Mesendoderm (in vitro differentiated cells): ENCODE measurements around the gene BTBD16.

Source experiments
- DNase-seq: peaks from one replicate; pipeline ENCODE4 v3.0.0; 2013
- H2AK5ac ChIP-seq: 2 replicates; pipeline ENCODE4 v1.6.1; 2013; ENCODE audit warnings: low read length, inconsistent platforms
- H2BK120ac ChIP-seq: 2 replicates; pipeline ENCODE4 v1.6.1; 2013; ENCODE audit warnings: low read depth, mild to moderate bottlenecking, low read length, moderate library complexity, mixed read lengths
- H2BK15ac ChIP-seq: replicated peaks from 2 replicates; pipeline ENCODE4 v1.6.1; 2013; ENCODE audit warnings: low read depth, mild to moderate bottlenecking, moderate library complexity
- H2BK5ac ChIP-seq: 2 replicates; pipeline ENCODE4 v1.6.1; 2013; ENCODE audit warnings: low read length, inconsistent platforms
- H3K18ac ChIP-seq: 2 replicates; pipeline ENCODE4 v1.6.1; 2013; ENCODE audit warnings: mild to moderate bottlenecking, low read length, mixed read lengths
- H3K23ac ChIP-seq: one replicate; pipeline ENCODE4 v1.6.1; 2013; ENCODE audit warnings: low read length
- H3K27ac ChIP-seq: 2 replicates; pipeline ENCODE4 v1.5.1; 2013; ENCODE audit warnings: low read depth, mild to moderate bottlenecking, inconsistent platforms, low read length, moderate library complexity
- H3K27me3 ChIP-seq: 2 replicates; pipeline ENCODE4 v1.6.1; 2013; ENCODE audit warnings: low read length, control low read depth, mild to moderate bottlenecking, inconsistent platforms; ENCODE audit not compliant: insufficient read depth, poor library complexity
- H3K36me3 ChIP-seq: 2 replicates; pipeline ENCODE4 v1.6.1; 2013; ENCODE audit warnings: low read length, inconsistent platforms; ENCODE audit not compliant: control insufficient read depth, insufficient read depth
- H3K4ac ChIP-seq: one replicate; pipeline ENCODE4 v1.6.1; 2013; ENCODE audit warnings: low read depth, mild to moderate bottlenecking, low read length, moderate library complexity
- H3K4me1 ChIP-seq: 2 replicates; pipeline ENCODE4 v1.6.1; 2013; ENCODE audit warnings: low read depth, low read length, inconsistent platforms; ENCODE audit not compliant: control insufficient read depth
- H3K4me2 ChIP-seq: 2 replicates; pipeline ENCODE4 v1.6.1; 2013; ENCODE audit warnings: low read length
- H3K4me3 ChIP-seq: 2 replicates; pipeline ENCODE4 v1.5.1; 2013; ENCODE audit warnings: mild to moderate bottlenecking, low read length
- H3K56ac ChIP-seq: one replicate; pipeline ENCODE4 v1.6.1; 2013; ENCODE audit warnings: low read length
- H3K79me1 ChIP-seq: 2 replicates; pipeline ENCODE4 v1.6.1; 2013; ENCODE audit warnings: low read length, inconsistent platforms
- H3K79me2 ChIP-seq: 2 replicates; pipeline ENCODE4 v1.6.1; 2013; ENCODE audit warnings: mild to moderate bottlenecking, low read length; ENCODE audit not compliant: control insufficient read depth, insufficient read depth
- H3K9ac ChIP-seq: 2 replicates; pipeline ENCODE4 v1.6.1; 2013; ENCODE audit warnings: low read length, inconsistent platforms
- H4K5ac ChIP-seq: one replicate; pipeline ENCODE4 v1.6.1; 2013; ENCODE audit warnings: low read length
- H4K8ac ChIP-seq: one replicate; pipeline ENCODE4 v1.6.1; 2013; ENCODE audit warnings: low read depth, mild to moderate bottlenecking, control low read depth, low read length, moderate library complexity
- WGBS: extraction: QIAGEN DNeasy Blood & Tissue Kit; methylation state at CpG from one replicate; pipeline ENCODE4 v1.1.7; 2013; ENCODE audit warnings: low lambda C conversion rate, missing lambda C conversion rate; ENCODE audit not compliant: insufficient coverage; ENCODE audit errors: extremely low coverage; 5-methylcytosine and 5-hydroxymethylcytosine counted together

Gene BTBD16

GRCh38 chr10:122254831-122255230 lies 16.3 kb upstream of the BTBD16 start:
- H2BK120ac ChIP-seq = no peak overlapping the region
- H3K9ac ChIP-seq = no peak overlapping the region
- H4K8ac ChIP-seq = no peak overlapping the region
- H3K23ac ChIP-seq = no peak overlapping the region
- H3K79me2 ChIP-seq = no peaks in the 10 kb centered on the region
- no peaks in the 10 kb centered on the region for H3K27me3 ChIP-seq
- peaks cover 2% of the 10 kb centered on the region for H3K4me1 ChIP-seq
- no peak overlapping the region for H3K27ac ChIP-seq
- no peak overlapping the region for H4K5ac ChIP-seq
- H3K79me1 ChIP-seq = no peaks in the 10 kb centered on the region
- no peak for DNase-seq
- no CpG with 5 or more reads among the region's 5 CpGs for WGBS
- no peak overlapping the region for H3K4me3 ChIP-seq
- H3K4me2 ChIP-seq = no peak overlapping the region
- no peaks in the 10 kb centered on the region for H3K36me3 ChIP-seq
- H3K56ac ChIP-seq = no peak overlapping the region
- no peak overlapping the region for H2AK5ac ChIP-seq
- no peak overlapping the region for H2BK5ac ChIP-seq
- H3K18ac ChIP-seq = no peak overlapping the region
- H3K4ac ChIP-seq = no peak overlapping the region
- H2BK15ac ChIP-seq = no peak overlapping the region

- no CpG with 5 or more reads among the region's 14 CpGs for WGBS
- Histone ChIP-seq H3K18ac (no peak overlapping the region), H3K79me1 (no peaks in the 10 kb centered on the region), H3K4me1 (peaks cover 2% of the 10 kb centered on the region), H3K56ac (no peak overlapping the region), H3K27me3 (no peaks in the 10 kb centered on the region), H2BK120ac (no peak overlapping the region), H3K9ac (no peak overlapping the region), H3K4ac (no peak overlapping the region), H3K4me3 (no peak overlapping the region), H2BK5ac (no peak overlapping the region), H3K27ac (no peak overlapping the region), H3K4me2 (no peak overlapping the region), H2AK5ac (no peak overlapping the region), H3K79me2 (no peaks in the 10 kb centered on the region), H3K36me3 (no peaks in the 10 kb centered on the region), H4K5ac (no peak overlapping the region), H2BK15ac (no peak overlapping the region), H4K8ac (no peak overlapping the region), H3K23ac (no peak overlapping the region)
- DNase-seq = no peak
Observed at GRCh38 chr10:122255509-122256301, 15.4 kb upstream of the BTBD16 start.

GRCh38 chr10:122257041-122257440 lies 14.1 kb upstream of the BTBD16 start:
- H2AK5ac ChIP-seq = no peak overlapping the region
- H3K23ac ChIP-seq = no peak overlapping the region
- H4K8ac ChIP-seq = no peak overlapping the region
- H2BK120ac ChIP-seq = no peak overlapping the region
- WGBS = no CpG with 5 or more reads among the region's 3 CpGs
- no peak overlapping the region for H3K4me3 ChIP-seq
- H3K27ac ChIP-seq = no peak overlapping the region
- no peaks in the 10 kb centered on the region for H3K27me3 ChIP-seq
- H3K36me3 ChIP-seq = no peaks in the 10 kb centered on the region
- H2BK5ac ChIP-seq = no peak overlapping the region
- peaks cover 2% of the 10 kb centered on the region for H3K4me1 ChIP-seq
- H4K5ac ChIP-seq = no peak overlapping the region
- no peak for DNase-seq
- H3K56ac ChIP-seq = no peak overlapping the region
- H3K4ac ChIP-seq = no peak overlapping the region
- no peak overlapping the region for H3K9ac ChIP-seq
- H3K18ac ChIP-seq = no peak overlapping the region
- H3K79me2 ChIP-seq = no peaks in the 10 kb centered on the region
- H3K79me1 ChIP-seq = no peaks in the 10 kb centered on the region
- no peak overlapping the region for H2BK15ac ChIP-seq
- H3K4me2 ChIP-seq = no peak overlapping the region

GRCh38 chr10:122258136-122259074 lies 12.7 kb upstream of the BTBD16 start:
- Histone ChIP-seq H4K5ac (no peak overlapping the region), H2BK5ac (no peak overlapping the region)

GRCh38 chr10:122259075-122259466 lies 12.0 kb upstream of the BTBD16 start:
- no peak for DNase-seq
- no peaks in the 10 kb centered on the region for H3K36me3 ChIP-seq

More at GRCh38 chr10:122258136-122259074, 12.7 kb upstream of the BTBD16 start:
- H3K27ac ChIP-seq = no peak overlapping the region
- H3K23ac ChIP-seq = no peak overlapping the region
- H3K18ac ChIP-seq = no peak overlapping the region
- H3K4ac ChIP-seq = no peak overlapping the region
- H3K4me1 ChIP-seq = no peaks in the 10 kb centered on the region
- H2BK120ac ChIP-seq = no peak overlapping the region
- no peaks in the 10 kb centered on the region for H3K79me1 ChIP-seq
- no peaks in the 10 kb centered on the region for H3K79me2 ChIP-seq
- no peak overlapping the region for H3K4me2 ChIP-seq
- no peak overlapping the region for H2BK15ac ChIP-seq
- H4K8ac ChIP-seq = no peak overlapping the region
- WGBS = no CpG with 5 or more reads among the region's 25 CpGs
- DNase-seq = peak; percentile 64
- no peak overlapping the region for H3K56ac ChIP-seq
- no peak overlapping the region for H2AK5ac ChIP-seq
- no peaks in the 10 kb centered on the region for H3K36me3 ChIP-seq
- H3K4me3 ChIP-seq = no peak overlapping the region
- H3K9ac ChIP-seq = no peak overlapping the region
- no peaks in the 10 kb centered on the region for H3K27me3 ChIP-seq

More at GRCh38 chr10:122259075-122259466, 12.0 kb upstream of the BTBD16 start:
- H2AK5ac ChIP-seq = no peak overlapping the region
- H2BK120ac ChIP-seq = no peak overlapping the region
- H3K4me3 ChIP-seq = no peak overlapping the region
- no peak overlapping the region for H4K8ac ChIP-seq
- no peak overlapping the region for H3K4me2 ChIP-seq
- H3K56ac ChIP-seq = no peak overlapping the region
- H3K9ac ChIP-seq = no peak overlapping the region
- no peaks in the 10 kb centered on the region for H3K27me3 ChIP-seq
- H3K18ac ChIP-seq = no peak overlapping the region
- H3K4ac ChIP-seq = no peak overlapping the region
- no peak overlapping the region for H3K27ac ChIP-seq
- no peaks in the 10 kb centered on the region for H3K79me1 ChIP-seq
- no peak overlapping the region for H3K23ac ChIP-seq
- H3K79me2 ChIP-seq = no peaks in the 10 kb centered on the region
- H3K4me1 ChIP-seq = no peaks in the 10 kb centered on the region
- H4K5ac ChIP-seq = no peak overlapping the region
- no peak overlapping the region for H2BK5ac ChIP-seq
- H2BK15ac ChIP-seq = no peak overlapping the region
- no CpG with 5 or more reads among the region's 4 CpGs for WGBS
